GM23338 (cell line): Measurements from ENCODE around the gene SLITRK1. TPM values are rescaled to one million over a fixed set of nuclear protein-coding genes. Genes with fewer than 3 reads are reported as not detected.

ENCODE experiments used
- NANOG ChIP-seq: IDR thresholded peaks from 2 replicates; pipeline ENCODE4 v1.6.1; 2016; ENCODE audit warnings: antibody characterized with exemption, borderline replicate concordance
- POLR2AphosphoS5 ChIP-seq: IDR thresholded peaks from 2 replicates; pipeline ENCODE4 v1.6.1; 2016; ENCODE audit warnings: antibody characterized with exemption, low read depth
- polyA plus RNA-seq: library from polyadenylated mRNA; unstranded; fragments of >200 nt; fragmentation: Nextera tagmentation; extraction: Ambion mirVana; gene quantifications from 2 replicates; pipeline ENCODE4 v1.2.1, GENCODE V29; 2016
- total RNA-seq: library from RNA; depleted of rRNA; stranded (reverse); fragments of >200 nt; shearing (Covaris generic); gene quantifications from 2 replicates; pipeline ENCODE4 v1.2.3, GENCODE V29; 2014
- TF ChIP-seq, protein P1 (sequence below): IDR thresholded peaks from one replicate; pipeline ENCODE4 v1.6.1; 2018; ENCODE audit warnings: antibody characterized with exemption; ENCODE audit not compliant: unreplicated experiment

The SLITRK1 gene
- total and polyA plus RNA-seq, 2 experiments from 2014 or later: 0.29 to 1.1 TPM

DNA sequence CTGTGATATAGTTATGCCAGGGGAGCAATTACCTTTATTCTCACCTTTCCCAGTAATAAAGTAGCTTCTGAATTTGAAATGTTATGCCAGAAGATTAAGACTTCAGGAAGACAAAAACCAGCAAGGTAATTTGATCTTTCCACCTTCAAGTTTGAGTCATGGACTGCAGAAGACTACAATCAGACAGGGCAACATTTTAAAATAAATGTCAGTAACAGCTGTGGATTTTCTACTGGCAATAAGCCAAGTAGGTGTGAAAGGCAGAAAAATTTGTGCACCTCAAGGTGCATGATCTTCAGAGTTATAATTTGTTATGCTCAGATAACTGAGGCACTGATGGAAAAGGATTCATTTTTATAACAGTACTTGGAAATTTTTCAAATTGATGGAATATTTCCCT is 54.9 kb downstream of the SLITRK1 start (continued):
- TF ChIP-seq, protein P1, sequence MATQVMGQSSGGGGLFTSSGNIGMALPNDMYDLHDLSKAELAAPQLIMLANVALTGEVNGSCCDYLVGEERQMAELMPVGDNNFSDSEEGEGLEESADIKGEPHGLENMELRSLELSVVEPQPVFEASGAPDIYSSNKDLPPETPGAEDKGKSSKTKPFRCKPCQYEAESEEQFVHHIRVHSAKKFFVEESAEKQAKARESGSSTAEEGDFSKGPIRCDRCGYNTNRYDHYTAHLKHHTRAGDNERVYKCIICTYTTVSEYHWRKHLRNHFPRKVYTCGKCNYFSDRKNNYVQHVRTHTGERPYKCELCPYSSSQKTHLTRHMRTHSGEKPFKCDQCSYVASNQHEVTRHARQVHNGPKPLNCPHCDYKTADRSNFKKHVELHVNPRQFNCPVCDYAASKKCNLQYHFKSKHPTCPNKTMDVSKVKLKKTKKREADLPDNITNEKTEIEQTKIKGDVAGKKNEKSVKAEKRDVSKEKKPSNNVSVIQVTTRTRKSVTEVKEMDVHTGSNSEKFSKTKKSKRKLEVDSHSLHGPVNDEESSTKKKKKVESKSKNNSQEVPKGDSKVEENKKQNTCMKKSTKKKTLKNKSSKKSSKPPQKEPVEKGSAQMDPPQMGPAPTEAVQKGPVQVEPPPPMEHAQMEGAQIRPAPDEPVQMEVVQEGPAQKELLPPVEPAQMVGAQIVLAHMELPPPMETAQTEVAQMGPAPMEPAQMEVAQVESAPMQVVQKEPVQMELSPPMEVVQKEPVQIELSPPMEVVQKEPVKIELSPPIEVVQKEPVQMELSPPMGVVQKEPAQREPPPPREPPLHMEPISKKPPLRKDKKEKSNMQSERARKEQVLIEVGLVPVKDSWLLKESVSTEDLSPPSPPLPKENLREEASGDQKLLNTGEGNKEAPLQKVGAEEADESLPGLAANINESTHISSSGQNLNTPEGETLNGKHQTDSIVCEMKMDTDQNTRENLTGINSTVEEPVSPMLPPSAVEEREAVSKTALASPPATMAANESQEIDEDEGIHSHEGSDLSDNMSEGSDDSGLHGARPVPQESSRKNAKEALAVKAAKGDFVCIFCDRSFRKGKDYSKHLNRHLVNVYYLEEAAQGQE: no peak
- TF ChIP-seq NANOG: no peak
- TF ChIP-seq POLR2AphosphoS5: no peak
